Measurements from ENCODE around the gene FFAR1.

The FFAR1 gene, protein sequence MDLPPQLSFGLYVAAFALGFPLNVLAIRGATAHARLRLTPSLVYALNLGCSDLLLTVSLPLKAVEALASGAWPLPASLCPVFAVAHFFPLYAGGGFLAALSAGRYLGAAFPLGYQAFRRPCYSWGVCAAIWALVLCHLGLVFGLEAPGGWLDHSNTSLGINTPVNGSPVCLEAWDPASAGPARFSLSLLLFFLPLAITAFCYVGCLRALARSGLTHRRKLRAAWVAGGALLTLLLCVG (N-terminal part only)

DNA sequence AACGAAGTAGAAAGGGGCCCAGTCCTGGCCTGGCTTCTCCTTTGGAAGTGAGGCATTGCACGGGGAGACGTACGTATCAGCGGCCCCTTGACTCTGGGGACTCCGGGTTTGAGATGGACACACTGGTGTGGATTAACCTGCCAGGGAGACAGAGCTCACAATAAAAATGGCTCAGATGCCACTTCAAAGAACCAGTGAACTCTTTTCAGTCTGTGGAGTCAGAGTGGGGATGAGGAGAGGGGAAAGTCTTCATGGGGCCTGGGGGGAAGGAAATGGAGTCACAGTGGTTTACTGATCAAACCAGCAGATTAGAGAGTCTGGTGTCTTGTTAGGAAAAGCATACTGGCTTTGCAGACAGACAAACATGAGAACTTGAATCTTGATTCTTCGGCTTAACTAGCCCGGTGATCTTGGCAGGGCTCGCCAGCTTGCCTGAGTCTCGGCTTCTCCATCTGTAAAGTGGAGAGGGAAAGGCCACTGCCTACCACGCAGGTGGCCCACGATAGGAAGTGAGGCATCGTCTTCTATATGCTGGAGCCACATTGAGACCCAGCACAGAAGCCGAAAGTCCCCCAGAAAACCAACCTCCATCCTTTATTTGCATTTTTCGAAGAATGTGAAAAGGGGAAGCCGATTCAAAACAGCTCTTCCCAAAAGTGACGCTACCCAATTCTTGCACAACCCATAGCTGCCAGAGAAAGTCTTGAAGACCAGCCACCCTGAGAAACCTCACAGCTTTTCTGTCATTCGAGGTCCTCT is at the start of gene FFAR1:
FFAR1 (plus strand) TSS at position 732 of the 759 bp plus-strand sequence. CDS start 3,650 bp downstream, outside the sequence.
- DNase-seq: peak; percentile 33

DNA sequence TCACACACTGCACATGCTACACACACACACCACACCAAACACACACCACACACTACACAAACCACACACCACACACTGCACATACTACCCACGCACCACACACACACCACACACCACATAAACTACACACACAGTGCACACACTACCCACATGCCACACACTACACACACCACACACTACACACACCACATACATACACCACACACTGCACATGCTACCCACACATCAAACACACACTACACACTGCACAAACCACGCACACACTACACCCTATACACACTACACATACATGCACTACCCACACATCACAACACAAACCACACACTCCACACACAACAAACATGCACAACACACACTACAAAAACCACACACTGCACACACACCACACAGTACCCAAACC is 49.8 kb upstream of the FFAR1 start:
- DNase-seq: no peak

DNA sequence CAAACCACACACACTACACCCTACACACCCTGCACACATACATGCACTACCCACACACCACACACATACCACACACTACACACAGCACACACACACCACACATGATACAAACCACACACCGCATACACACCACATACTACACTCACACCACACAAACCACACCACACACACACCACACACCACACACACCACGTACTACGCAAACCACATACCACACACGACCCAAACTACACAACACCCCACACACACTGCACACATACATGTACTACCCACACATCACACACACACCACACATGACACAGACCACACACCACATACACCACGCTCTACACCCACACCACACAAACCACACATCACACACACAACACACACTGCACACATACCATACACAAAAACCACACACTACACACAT is 49.1 kb upstream of the FFAR1 start:
- no peak for DNase-seq

DNA sequence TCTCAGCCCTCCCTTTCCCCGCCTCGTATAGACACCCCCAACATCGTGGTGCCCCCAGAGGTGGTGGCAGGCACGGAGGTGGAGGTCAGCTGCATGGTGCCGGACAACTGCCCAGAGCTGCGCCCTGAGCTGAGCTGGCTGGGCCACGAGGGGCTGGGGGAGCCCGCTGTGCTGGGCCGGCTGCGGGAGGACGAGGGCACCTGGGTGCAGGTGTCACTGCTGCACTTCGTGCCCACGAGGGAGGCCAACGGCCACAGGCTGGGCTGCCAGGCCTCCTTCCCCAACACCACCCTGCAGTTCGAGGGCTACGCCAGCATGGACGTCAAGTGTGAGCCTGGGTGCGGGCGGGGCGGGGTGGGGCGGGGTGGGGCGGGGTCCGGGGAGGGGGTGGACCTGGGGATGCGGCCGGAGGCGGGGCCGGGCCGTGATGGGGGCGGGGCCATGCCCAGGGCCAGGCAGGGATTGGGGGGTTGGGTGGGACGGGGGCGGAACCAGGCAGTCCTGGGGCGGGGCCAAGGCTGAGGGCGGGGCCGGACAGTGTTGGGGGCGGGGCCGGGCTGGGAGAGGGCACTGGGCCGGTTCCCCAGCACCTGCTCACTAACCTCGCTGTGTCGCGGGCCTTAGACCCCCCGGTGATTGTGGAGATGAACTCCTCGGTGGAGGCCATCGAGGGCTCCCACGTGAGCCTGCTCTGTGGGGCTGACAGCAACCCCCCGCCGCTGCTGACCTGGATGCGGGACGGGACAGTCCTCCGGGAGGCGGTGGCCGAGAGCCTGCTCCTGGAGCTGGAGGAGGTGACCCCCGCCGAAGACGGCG is 48.0 kb upstream of the FFAR1 start:
- no peak for DNase-seq

- no peak for DNase-seq
Measured at GRCh38 chr19:35300339-35300649, 47.4 kb upstream of the FFAR1 start.

DNA sequence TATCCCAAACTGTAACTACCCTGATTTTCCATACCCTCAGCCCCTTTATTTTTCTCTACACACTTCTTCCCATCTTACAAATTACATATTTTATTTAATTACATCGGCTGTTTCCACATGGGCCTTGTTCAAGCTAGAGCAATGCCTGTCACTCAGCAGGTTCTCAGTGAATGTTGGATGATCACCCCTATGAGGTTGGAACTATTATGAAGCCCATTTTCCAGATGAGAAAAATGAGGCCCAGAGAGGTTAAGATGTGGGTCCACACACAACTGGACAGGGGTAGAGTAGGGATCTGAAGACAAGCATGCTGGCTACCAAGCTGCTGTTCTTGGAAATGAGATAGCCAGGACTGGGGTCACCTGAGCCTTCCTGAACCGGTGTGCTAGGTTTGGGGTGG is 45.7 kb upstream of the FFAR1 start:
- DNase-seq: no peak

- no peak for DNase-seq
Measured at GRCh38 chr19:35302446-35302845, 45.3 kb upstream of the FFAR1 start.

- no peak for DNase-seq
Measured at GRCh38 chr19:35303357-35303915, 44.3 kb upstream of the FFAR1 start.

DNA sequence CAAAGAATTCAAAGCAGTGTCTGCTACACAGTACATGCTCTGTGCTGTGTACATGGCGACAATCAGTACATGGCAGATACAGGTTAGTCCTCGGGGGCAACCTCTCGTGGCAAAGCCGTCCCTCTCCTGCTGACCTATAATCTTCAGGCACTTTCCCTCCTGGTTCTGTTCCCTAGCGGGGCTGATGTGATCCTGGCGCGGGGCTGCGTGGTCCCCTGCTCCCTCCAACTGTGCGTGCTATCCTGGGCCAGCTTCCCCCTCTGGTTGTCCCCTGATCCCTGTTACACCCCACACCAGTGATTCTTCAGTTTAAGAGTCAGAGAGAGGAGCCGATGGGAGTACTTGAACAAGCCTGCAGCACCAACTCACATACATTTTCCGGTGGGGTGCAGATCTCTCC is 43.7 kb upstream of the FFAR1 start:
- DNase-seq: no peak

- DNase-seq: no peak
Measured at GRCh38 chr19:35305181-35305580, 42.5 kb upstream of the FFAR1 start.

DNA sequence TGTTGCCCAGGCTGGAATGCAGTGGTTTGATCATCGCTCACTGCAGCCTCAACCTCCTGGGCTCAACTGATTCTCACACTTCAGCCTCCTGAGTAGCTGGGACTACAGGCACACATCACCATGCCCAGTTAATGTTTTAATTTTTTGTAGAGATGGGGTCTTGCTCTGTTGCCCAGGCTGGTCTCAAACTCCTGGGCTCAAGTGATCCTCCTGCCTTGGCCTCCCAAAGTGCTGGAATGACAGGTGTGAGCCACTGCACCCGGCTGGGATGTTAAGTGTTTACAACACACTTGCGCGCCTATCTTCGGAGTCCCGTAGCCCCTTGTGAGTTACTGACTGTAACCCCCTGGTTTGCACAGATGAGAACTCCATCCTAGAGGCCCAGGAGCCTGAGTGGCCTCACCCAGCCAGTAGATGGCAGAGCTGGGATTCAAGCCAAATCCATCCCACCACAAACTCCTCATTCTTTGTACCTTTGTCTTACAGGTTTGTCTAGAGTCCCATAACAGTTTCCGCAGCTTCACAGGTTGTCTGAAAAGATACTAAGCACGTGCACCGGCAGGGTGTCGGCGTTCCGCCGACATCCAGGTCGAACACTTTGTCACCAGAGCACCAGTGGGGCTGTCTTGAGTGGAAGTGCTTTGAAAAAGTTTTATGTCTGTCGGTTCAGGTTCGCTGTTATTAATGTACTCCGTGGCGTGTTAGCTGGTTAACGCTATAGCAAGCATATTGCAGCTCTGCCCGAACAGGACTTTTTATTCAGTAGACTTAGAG is 41.0 kb upstream of the FFAR1 start:
- peak; percentile 54 for DNase-seq

- DNase-seq: no peak
Measured at GRCh38 chr19:35307931-35308330, 39.8 kb upstream of the FFAR1 start.

GRCh38 chr19:35308910-35309309 is 38.8 kb upstream of the FFAR1 start:
- no peak for DNase-seq

- DNase-seq: no peak
Measured at GRCh38 chr19:35309481-35310279, 38.0 kb upstream of the FFAR1 start.

DNA sequence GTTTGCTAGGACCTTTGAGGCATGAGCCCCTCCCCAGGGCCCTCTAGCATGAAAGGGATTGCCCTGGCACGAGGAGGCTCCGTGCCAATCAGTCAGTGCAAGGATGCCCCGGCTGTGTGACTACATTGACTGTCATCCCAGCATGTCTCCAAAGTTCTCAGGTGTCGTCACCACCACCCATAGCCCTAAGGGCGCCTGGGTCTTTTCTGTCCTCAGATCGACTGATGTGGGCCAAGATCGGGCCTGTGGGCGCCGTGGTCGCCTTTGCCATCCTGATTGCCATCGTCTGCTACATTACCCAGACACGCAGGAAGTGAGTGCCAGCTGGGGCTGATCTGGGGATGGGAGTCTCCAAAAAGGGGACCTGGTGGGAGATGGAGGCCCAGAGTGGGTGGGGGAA is 37.4 kb upstream of the FFAR1 start:
- DNase-seq: no peak

- no peak for DNase-seq
Measured at GRCh38 chr19:35310811-35311465, 36.8 kb upstream of the FFAR1 start.

DNA sequence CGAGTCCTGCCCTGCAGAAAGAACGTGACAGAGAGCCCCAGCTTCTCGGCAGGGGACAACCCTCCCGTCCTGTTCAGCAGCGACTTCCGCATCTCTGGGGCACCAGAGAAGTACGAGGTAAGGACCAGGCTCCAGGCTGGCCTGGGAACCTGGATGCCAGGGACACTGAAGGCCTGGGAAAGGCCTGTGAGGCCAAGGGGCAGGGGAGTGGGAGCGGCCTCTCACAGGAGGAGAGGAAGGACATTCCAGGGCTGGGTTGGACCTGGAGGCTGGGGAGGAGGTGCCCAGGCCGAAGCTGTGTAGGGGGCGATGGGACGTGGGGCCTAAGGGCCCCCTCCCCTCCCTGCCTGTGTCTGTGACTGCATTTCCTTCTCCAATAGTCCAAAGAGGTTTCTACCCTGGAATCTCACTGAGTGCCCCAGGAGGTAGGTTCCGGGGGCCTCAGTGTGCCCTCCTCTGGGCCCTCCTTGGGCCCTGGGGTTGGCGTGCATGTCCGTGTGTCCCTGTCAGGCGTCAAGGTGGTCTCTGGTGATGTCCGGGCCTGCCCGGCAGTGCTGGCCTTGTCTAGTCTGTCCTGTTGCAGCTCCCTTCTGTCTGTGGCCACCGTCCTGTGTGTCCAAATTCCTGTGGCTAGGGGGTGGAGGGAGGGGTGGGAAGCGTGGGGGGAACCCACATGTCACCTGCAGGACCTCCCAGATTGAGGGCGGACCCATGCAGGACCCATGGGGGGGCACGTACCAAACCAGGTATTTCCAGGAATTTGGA is 35.6 kb upstream of the FFAR1 start:
- no peak for DNase-seq

GRCh38 chr19:35313587-35313986 is 34.1 kb upstream of the FFAR1 start:
- DNase-seq: no peak

DNA sequence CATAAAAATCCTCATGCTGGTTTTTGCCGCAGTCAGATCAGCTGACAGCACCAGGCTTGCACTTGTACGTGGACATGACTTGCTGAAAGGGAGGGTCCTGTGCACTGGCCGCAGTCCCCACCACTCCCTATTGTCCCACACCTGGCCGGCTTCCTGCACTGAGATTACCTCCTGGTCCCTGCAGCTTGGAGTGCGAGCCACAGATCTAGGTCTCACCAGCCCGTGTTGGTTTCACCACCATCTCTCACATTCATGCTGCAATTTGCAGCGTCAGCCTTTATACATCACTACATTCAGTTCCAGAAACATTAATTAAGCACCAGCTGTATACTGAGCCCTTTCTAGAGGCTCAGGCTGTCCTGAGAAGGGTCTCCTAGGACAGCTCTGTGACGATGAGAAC is 33.7 kb upstream of the FFAR1 start:
- no peak for DNase-seq

- no peak for DNase-seq
Measured at GRCh38 chr19:35314858-35315470, 32.7 kb upstream of the FFAR1 start.

Measured in OCI-M1 (cell line).